ENCODE results near the gene ZNF319.

Gene ZNF319

GRCh38 chr16:58025351-58026138 is 25.1 kb upstream of the ZNF319 start, which contains the start of gene MMP15:
Gene MMP15 (plus strand): TSS chr16:58025754. CDS start chr16:58026351, 597 bp downstream.
- Histone ChIP-seq H3K4me3 (ENCODE audit: low read depth in 1 of 2, low read length in 1 of 2) (peak within 1 kb of the TSS; percentile 51 to 58), H3K4me1 (ENCODE audit: control insufficient read depth in 1 of 2, insufficient read depth in 1 of 2, low read depth in 1 of 2, low read length in 1 of 2) (peaks cover 26 to 30% of the 10 kb centered on the region in 2 experiments), H3K36me3 (peaks cover 18% of the 10 kb centered on the region), H3K9me3 (no peaks in the 10 kb centered on the region), H3K27me3 (peaks cover 73% of the 10 kb centered on the region), H3K27ac (no peak within 1 kb of the TSS)
- no peak for TF ChIP-seq CTCF (IDR thresholded peaks at IDR 0.05)

GRCh38 chr16:58024486-58025350 is 24.2 kb upstream of the ZNF319 start:
- no peak for TF ChIP-seq CTCF (IDR thresholded peaks at IDR 0.05)
- Histone ChIP-seq H3K27me3 (peaks cover 73% of the 10 kb centered on the region), H3K4me1 (ENCODE audit: control insufficient read depth in 1 of 2, insufficient read depth in 1 of 2, low read depth in 1 of 2, low read length in 1 of 2) (peaks cover 26 to 30% of the 10 kb centered on the region in 2 experiments), H3K27ac (no peak overlapping the region), H3K36me3 (peaks cover 23% of the 10 kb centered on the region), H3K4me3 (ENCODE audit: low read depth in 1 of 2, low read length in 1 of 2) (peak overlapping the region; percentile 51 to 58), H3K9me3 (no peaks in the 10 kb centered on the region)

GRCh38 chr16:58022601-58023371 is 22.3 kb upstream of the ZNF319 start:
- Histone ChIP-seq H3K4me1 (ENCODE audit: control insufficient read depth in 1 of 2, insufficient read depth in 1 of 2, low read depth in 1 of 2, low read length in 1 of 2) (peaks cover 26 to 30% of the 10 kb centered on the region in 2 experiments), H3K27ac (no peak overlapping the region), H3K4me3 (ENCODE audit: low read depth in 1 of 2, low read length in 1 of 2) (no peak overlapping the region), H3K36me3 (peaks cover 43% of the 10 kb centered on the region), H3K9me3 (no peaks in the 10 kb centered on the region), H3K27me3 (peaks cover 55% of the 10 kb centered on the region)
- TF ChIP-seq CTCF (IDR thresholded peaks at IDR 0.05): no peak

- Histone ChIP-seq H3K4me3 (ENCODE audit: low read depth in 1 of 2, low read length in 1 of 2) (no peak overlapping the region), H3K27ac (no peak overlapping the region), H3K9me3 (no peaks in the 10 kb centered on the region), H3K27me3 (peaks cover 46% of the 10 kb centered on the region), H3K36me3 (peaks cover 51% of the 10 kb centered on the region), H3K4me1 (ENCODE audit: control insufficient read depth in 1 of 2, insufficient read depth in 1 of 2, low read depth in 1 of 2, low read length in 1 of 2) (peaks cover 24 to 25% of the 10 kb centered on the region in 2 experiments)
- no peak for TF ChIP-seq CTCF (IDR thresholded peaks at IDR 0.05)
These were observed 21.4 kb upstream of the ZNF319 start for GRCh38 chr16:58021661-58022551.
